A549 (cell line): ENCODE results near the gene TAF11L8. TPM values are rescaled to one million over a fixed set of nuclear protein-coding genes. Genes with fewer than 3 reads are reported as not detected.
"Not testable (repeated sequence)": the region's sequence is repeated elsewhere in the genome, so short reads cannot be mapped to it uniquely, and the experiment has no call there.

Experiments
- ATAC-seq, 2 experiments: fragments of 200-7000 bp in 1 of 2; fragments of >200 bp in 1 of 2; cut with Nextera tagmentation in 1 of 2; cut with Tn5 transposase in 1 of 2; 3 replicates each; pipeline versions ENCODE4 v1.8.0 to v1.9.1; 2018 to 2020; ENCODE audit warnings: mild to moderate bottlenecking in 1 of 2, moderate library complexity in 1 of 2
- CTCF ChIA-PET: fragments of 300-600 bp; sonication (Branson Sonifier 250); formaldehyde crosslinking; extraction: SDS; loops from one replicate; lab custom pipeline; 2021; ENCODE audit warnings: antibody characterized with exemption, inconsistent platforms; lab: Yijun Ruan, JAX
- POLR2A ChIA-PET: fragments of 350-600 bp; formaldehyde crosslinking; extraction: SDS; loops from one replicate; lab custom pipeline; 2021; ENCODE audit warnings: antibody characterized with exemption, inconsistent platforms; lab: Yijun Ruan, JAX
- DNase-seq, 2 experiments: peaks; one replicate each; pipeline versions ENCODE4 v3.0.0 to v3.0.0-alpha.2; 2011 to 2016; ENCODE audit warnings: low read depth in 1 of 2, low spot score in 1 of 2
- FAIRE-seq: peaks from 2 replicates; lab custom pipeline; 2011; peaks lifted over from hg19 to GRCh38; lab: Jason Lieb, UNC
- H3K27ac ChIP-seq, 2 experiments: fragments of >200 bp; sonication (Bioruptor Twin); formaldehyde crosslinking; 3 replicates each; pipeline ENCODE4 v1.5.1; 2016 to 2017
- H3K4me1 ChIP-seq: fragments of >200 bp; sonication (Bioruptor Twin); formaldehyde crosslinking; 3 replicates; pipeline ENCODE4 v1.6.1; 2016
- H3K4me2 ChIP-seq: fragments of >200 bp; sonication (Bioruptor Twin); formaldehyde crosslinking; 3 replicates; pipeline ENCODE4 v1.6.1; 2016
- H3K4me3 ChIP-seq: fragments of >200 bp; sonication (Bioruptor Twin); formaldehyde crosslinking; 3 replicates; pipeline ENCODE4 v1.5.1; 2016
- H3K9me3 ChIP-seq: fragments of >200 bp; sonication (Bioruptor Twin); formaldehyde crosslinking; 3 replicates; pipeline ENCODE4 v1.6.1; 2016
- CHD2 ChIP-seq: fragments of 150-350 bp; IDR thresholded peaks from 2 replicates; pipeline ENCODE4 v1.6.1; 2014; ENCODE audit warnings: low read length; ENCODE audit not compliant: partially characterized antibody
- FOXS1 ChIP-seq: fragments of 250-450 bp; sonication (Bioruptor Pico); IDR thresholded peaks from 2 replicates; pipeline ENCODE4 v1.5.0; 2020; ENCODE audit warnings: mild to moderate bottlenecking, moderate library complexity
- GATA3 ChIP-seq: IDR thresholded peaks from 2 replicates; pipeline ENCODE4 v1.6.1; 2012; ENCODE audit warnings: borderline replicate concordance
- MAZ ChIP-seq: fragments of 150-350 bp; IDR thresholded peaks from 2 replicates; pipeline ENCODE4 v1.6.1; 2014; ENCODE audit warnings: antibody characterized with exemption, low read depth, low read length, borderline replicate concordance
- RARB ChIP-seq: fragments of 250-450 bp; sonication (Bioruptor Pico); IDR thresholded peaks from 2 replicates; pipeline ENCODE4 v1.8.0; 2021; ENCODE audit warnings: mild to moderate bottlenecking, moderate library complexity
- WGBS: methylation state at CpG from one replicate; pipeline ENCODE4 v1.1.6; 2017; ENCODE audit errors: missing lambda C conversion rate; 5-methylcytosine and 5-hydroxymethylcytosine counted together
- polyA plus RNA-seq, 4 experiments: library from polyadenylated mRNA; depleted of rRNA in 3 of 4; stranded (reverse); fragments of >200 nt; fragmentation: RNase III in 1 of 4; extraction: RNeasy Plus Mini Kit Qiagen cat#74134 plus additional on column Dnase treatment in 1 of 4; gene quantifications; 2 replicates in 3 of 4; 3 replicates in 1 of 4; pipeline ENCODE4 v1.2.3, GENCODE V29; 2011 to 2017
- small RNA-seq, 6 experiments: library from RNA; depleted of rRNA; stranded (forward); fragments of <200 nt; gene quantifications; one replicate each; pipeline ENCODE3, GENCODE V24; 2012

Gene TAF11L8
- polyA plus RNA-seq, 2 of the 4 experiments (the other 2 are of a cell fraction) = not detected

DNA sequence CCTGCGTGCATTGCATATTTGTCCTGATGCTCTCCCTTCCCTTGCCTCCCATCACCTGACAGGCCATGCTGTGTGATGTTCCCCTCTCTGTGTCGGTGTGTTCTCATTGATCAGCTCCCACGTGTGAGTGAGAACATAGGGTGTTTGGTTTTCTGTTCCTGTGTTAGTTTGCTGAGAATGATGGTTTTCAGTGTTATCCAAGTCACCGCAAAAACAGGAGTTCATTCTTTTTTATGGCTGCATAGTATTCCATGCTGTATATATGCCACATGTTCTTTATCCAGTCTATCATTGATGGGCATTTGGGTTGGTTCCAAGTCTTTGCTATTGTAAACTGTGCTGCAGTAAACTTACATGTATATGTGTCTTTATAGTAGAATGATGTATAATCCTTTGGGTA is 16.7 kb upstream of the TAF11L8 start:
- H3K9me3 ChIP-seq, POLR2A ChIA-PET, H3K4me2 ChIP-seq, CTCF ChIA-PET, DNase-seq, H3K4me1 ChIP-seq, FAIRE-seq, ATAC-seq, H3K27ac ChIP-seq, H3K4me3 ChIP-seq: not testable (repeated sequence)
- WGBS = 58% methylated on average over 4 of the region's 4 CpGs

DNA sequence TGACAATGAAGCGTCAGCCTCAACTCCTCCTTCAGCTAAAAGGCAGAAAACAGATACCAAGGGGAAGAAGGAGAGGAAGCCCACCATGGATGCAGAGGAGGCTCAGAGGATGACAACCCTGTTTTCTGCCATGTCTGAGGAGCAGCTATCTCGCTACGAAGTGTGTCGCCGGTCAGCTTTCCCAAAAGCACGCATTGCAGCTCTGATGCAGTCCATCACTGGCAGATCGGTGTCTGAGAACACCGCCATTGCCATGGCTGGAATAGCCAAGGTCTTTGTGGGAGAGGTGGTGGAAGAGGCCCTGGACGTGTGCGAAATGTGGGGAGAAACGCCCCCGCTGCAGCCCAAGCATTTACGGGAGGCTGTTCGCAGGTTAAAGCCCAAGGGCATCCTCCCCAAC is 14.2 kb upstream of the TAF11L8 start:
- no peak for ATAC-seq
- no peak for TF ChIP-seq MAZ
- no peak for TF ChIP-seq FOXS1 (CRISPR knock-in tag)
- no peak for TF ChIP-seq CHD2
- no peak for TF ChIP-seq RARB (CRISPR knock-in tag)
- no peak for TF ChIP-seq GATA3
- TF ChIP-seq, all 56 proteins: peak for 0
- Histone ChIP-seq H3K27ac (no peak overlapping the region), H3K4me3 (no peak overlapping the region), H3K4me1 (peaks cover 7% of the 10 kb centered on the region; the same call in 1 of the 3 replicates), H3K9me3 (no peaks in the 10 kb centered on the region), H3K4me2 (no peak overlapping the region)
- FAIRE-seq = no peak
- ChIA-PET POLR2A (no interaction called here), CTCF (no interaction called here)
- 93% methylated on average over 14 of the region's 14 CpGs for WGBS
- DNase-seq = no peak

DNA sequence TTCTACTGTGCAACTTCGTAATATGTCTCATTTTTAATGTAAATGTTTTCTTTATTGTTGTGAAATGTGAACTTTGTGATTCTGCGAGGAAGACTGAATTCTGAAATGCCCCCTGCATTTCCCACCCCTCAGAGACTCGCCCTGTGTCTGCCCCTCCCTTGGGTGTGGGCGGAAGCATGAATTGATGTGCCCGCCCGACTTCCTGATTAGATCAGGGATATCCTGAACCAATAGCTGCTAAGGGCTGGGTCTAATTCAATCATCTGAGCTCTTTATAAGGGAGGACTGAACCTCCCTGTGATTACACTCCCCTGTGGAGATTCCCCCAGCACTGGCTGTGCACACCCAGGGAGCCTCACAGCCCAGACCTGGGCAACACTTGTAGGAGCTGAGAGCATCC is 13.1 kb upstream of the TAF11L8 start, which contains the start of gene TAF11L11:
TAF11L11 (plus strand) TSS at position 304 of the 400 bp plus-strand sequence.
- peak in 1 of 2 experiments; percentile 13 for DNase-seq
- H3K4me3 ChIP-seq, ATAC-seq, H3K9me3 ChIP-seq, H3K27ac ChIP-seq, CTCF ChIA-PET, H3K4me2 ChIP-seq, POLR2A ChIA-PET, FAIRE-seq, H3K4me1 ChIP-seq: not testable (repeated sequence)
- WGBS = 71% methylated on average over 6 of the region's 6 CpGs

DNA sequence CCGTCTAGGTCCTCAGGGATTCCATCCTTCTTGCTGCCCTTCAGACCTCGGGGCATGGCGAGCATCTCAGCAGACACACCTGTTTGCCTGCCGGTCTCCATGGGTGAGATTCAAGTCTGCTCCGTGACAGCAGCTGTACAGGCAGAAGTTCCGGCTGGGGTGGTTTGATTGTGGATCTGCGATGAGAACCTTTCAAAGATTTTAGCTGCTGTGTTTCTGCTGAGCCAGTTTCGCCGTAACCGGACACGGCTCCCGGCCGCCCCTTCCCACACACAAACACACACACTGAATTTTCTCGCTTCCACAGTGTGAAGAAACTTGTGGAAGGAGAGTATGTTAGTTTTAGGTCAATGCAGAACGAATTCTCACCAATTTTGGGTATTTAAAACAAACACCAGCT is 7.0 kb upstream of the TAF11L8 start, which contains the start of gene TAF11L10:
TAF11L10 (minus strand) TSS at position 101 of the 400 bp plus-strand sequence.
- FAIRE-seq, H3K9me3 ChIP-seq, POLR2A ChIA-PET, H3K4me2 ChIP-seq, H3K4me3 ChIP-seq, H3K27ac ChIP-seq, CTCF ChIA-PET, H3K4me1 ChIP-seq, DNase-seq, ATAC-seq: not testable (repeated sequence)
- no CpG with 5 or more reads among the region's 15 CpGs for WGBS

DNA sequence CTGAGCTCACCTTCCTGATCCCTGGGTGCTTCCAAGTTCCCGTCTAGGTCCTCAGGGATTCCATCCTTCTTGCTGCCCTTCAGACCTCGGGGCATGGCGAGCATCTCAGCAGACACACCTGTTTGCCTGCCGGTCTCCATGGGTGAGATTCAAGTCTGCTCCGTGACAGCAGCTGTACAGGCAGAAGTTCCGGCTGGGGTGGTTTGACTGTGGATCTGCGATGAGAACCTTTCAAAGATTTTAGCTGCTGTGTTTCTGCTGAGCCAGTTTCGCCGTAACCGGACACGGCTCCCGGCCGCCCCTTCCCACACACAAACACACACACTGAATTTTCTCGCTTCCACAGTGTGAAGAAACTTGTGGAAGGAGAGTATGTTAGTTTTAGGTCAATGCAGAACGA is 3.5 kb upstream of the TAF11L8 start, which contains the start of gene TAF11L9:
TAF11L9 (minus strand) TSS at position 140 of the 400 bp plus-strand sequence.
- H3K4me1 ChIP-seq, POLR2A ChIA-PET, H3K9me3 ChIP-seq, ATAC-seq, DNase-seq, CTCF ChIA-PET, H3K4me3 ChIP-seq, H3K4me2 ChIP-seq, H3K27ac ChIP-seq, FAIRE-seq: not testable (repeated sequence)
- WGBS = 90% methylated on average over 13 of the region's 15 CpGs

DNA sequence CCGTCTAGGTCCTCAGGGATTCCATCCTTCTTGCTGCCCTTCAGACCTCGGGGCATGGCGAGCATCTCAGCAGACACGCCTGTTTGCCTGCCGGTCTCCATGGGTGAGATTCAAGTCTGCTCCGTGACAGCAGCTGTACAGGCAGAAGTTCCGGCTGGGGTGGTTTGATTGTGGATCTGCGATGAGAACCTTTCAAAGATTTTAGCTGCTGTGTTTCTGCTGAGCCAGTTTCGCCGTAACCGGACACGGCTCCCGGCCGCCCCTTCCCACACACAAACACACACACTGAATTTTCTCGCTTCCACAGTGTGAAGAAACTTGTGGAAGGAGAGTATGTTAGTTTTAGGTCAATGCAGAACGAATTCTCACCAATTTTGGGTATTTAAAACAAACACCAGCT is 5.1 kb downstream of the TAF11L8 start, which contains the start of gene TAF11L7:
TAF11L7 (minus strand) TSS at position 101 of the 400 bp plus-strand sequence.
- H3K4me3 ChIP-seq, POLR2A ChIA-PET, FAIRE-seq, DNase-seq, H3K4me2 ChIP-seq, ATAC-seq, H3K9me3 ChIP-seq, H3K4me1 ChIP-seq, H3K27ac ChIP-seq, CTCF ChIA-PET: not testable (repeated sequence)
- WGBS = no CpG with 5 or more reads among the region's 16 CpGs

Small RNA genes lying within 50 kb of the gene (small RNA-seq; reads per million reads assigned to genes)
- gene AC233724.3 = 0 reads per million in 6 experiments
- 0 reads per million in 6 experiments for gene AC233724.6
- gene AC233724.7 = 0 reads per million in 6 experiments

Other genes with a start within 250 kb of the TAF11L8 start
- not detected in 2 replicates for gene TAF11L2, start 92.7 kb downstream of the TAF11L8 start, polyA plus RNA-seq (2011; rRNA removed)
- not detected in 3 replicates for gene TAF11L2, start 92.7 kb downstream of the TAF11L8 start, polyA plus RNA-seq (2017; fragmentation: RNase III; extraction: RNeasy Plus Mini Kit Qiagen cat#74134 plus additional on column Dnase treatment)
- gene TAF11L3, start 72.6 kb downstream of the TAF11L8 start, polyA plus RNA-seq (2011; rRNA removed) = not detected in 2 replicates
- gene TAF11L3, start 72.6 kb downstream of the TAF11L8 start, polyA plus RNA-seq (2017; fragmentation: RNase III; extraction: RNeasy Plus Mini Kit Qiagen cat#74134 plus additional on column Dnase treatment) = not detected in 3 replicates
- gene TAF11L4, start 69.2 kb downstream of the TAF11L8 start, polyA plus RNA-seq (2011; rRNA removed) = not detected in 2 replicates
- gene TAF11L4, start 69.2 kb downstream of the TAF11L8 start, polyA plus RNA-seq (2017; fragmentation: RNase III; extraction: RNeasy Plus Mini Kit Qiagen cat#74134 plus additional on column Dnase treatment) = not detected in 3 replicates
- gene TAF11L5, start 65.7 kb downstream of the TAF11L8 start, polyA plus RNA-seq (2011; rRNA removed) = not detected in 2 replicates
- not detected in 3 replicates for gene TAF11L5, start 65.7 kb downstream of the TAF11L8 start, polyA plus RNA-seq (2017; fragmentation: RNase III; extraction: RNeasy Plus Mini Kit Qiagen cat#74134 plus additional on column Dnase treatment)
- not detected in 2 replicates for gene TAF11L6, start 62.3 kb downstream of the TAF11L8 start, polyA plus RNA-seq (2011; rRNA removed)
- gene TAF11L6, start 62.3 kb downstream of the TAF11L8 start, polyA plus RNA-seq (2017; fragmentation: RNase III; extraction: RNeasy Plus Mini Kit Qiagen cat#74134 plus additional on column Dnase treatment) = not detected in 3 replicates
- not detected in 2 replicates for gene TAF11L7, start 5.2 kb downstream of the TAF11L8 start, polyA plus RNA-seq (2011; rRNA removed)
- not detected in 3 replicates for gene TAF11L7, start 5.2 kb downstream of the TAF11L8 start, polyA plus RNA-seq (2017; fragmentation: RNase III; extraction: RNeasy Plus Mini Kit Qiagen cat#74134 plus additional on column Dnase treatment)
- gene TAF11L9, start 3.4 kb upstream of the TAF11L8 start, polyA plus RNA-seq (2011; rRNA removed) = not detected in 2 replicates
- not detected in 3 replicates for gene TAF11L9, start 3.4 kb upstream of the TAF11L8 start, polyA plus RNA-seq (2017; fragmentation: RNase III; extraction: RNeasy Plus Mini Kit Qiagen cat#74134 plus additional on column Dnase treatment)
- not detected in 2 replicates for gene TAF11L10, start 6.9 kb upstream of the TAF11L8 start, polyA plus RNA-seq (2011; rRNA removed)
- not detected in 3 replicates for gene TAF11L10, start 6.9 kb upstream of the TAF11L8 start, polyA plus RNA-seq (2017; fragmentation: RNase III; extraction: RNeasy Plus Mini Kit Qiagen cat#74134 plus additional on column Dnase treatment)
- 2.2 and 2.8 TPM in 2 replicates for gene TAF11L11, start 13.2 kb upstream of the TAF11L8 start, polyA plus RNA-seq (2011; rRNA removed)
- 0.18 to 0.79 TPM (median 0.39 TPM) in 3 replicates for gene TAF11L11, start 13.2 kb upstream of the TAF11L8 start, polyA plus RNA-seq (2017; fragmentation: RNase III; extraction: RNeasy Plus Mini Kit Qiagen cat#74134 plus additional on column Dnase treatment)
- gene TAF11L12, start 19.4 kb upstream of the TAF11L8 start, polyA plus RNA-seq (2011; rRNA removed) = 0.25 and 0.37 TPM in 2 replicates
- 0.15 to 0.21 TPM in 2 of 3 replicates, not detected in the other for gene TAF11L12, start 19.4 kb upstream of the TAF11L8 start, polyA plus RNA-seq (2017; fragmentation: RNase III; extraction: RNeasy Plus Mini Kit Qiagen cat#74134 plus additional on column Dnase treatment)
- not detected in 2 replicates for gene TAF11L13, start 41.1 kb upstream of the TAF11L8 start, polyA plus RNA-seq (2011; rRNA removed)
- not detected in 3 replicates for gene TAF11L13, start 41.1 kb upstream of the TAF11L8 start, polyA plus RNA-seq (2017; fragmentation: RNase III; extraction: RNeasy Plus Mini Kit Qiagen cat#74134 plus additional on column Dnase treatment)
- gene TAF11L14, start 43.5 kb upstream of the TAF11L8 start, polyA plus RNA-seq (2011; rRNA removed) = 0.14 TPM in 1 of 2 replicates, not detected in the other
- gene TAF11L14, start 43.5 kb upstream of the TAF11L8 start, polyA plus RNA-seq (2017; fragmentation: RNase III; extraction: RNeasy Plus Mini Kit Qiagen cat#74134 plus additional on column Dnase treatment) = not detected in 3 replicates